Measurements from ENCODE around the gene RASGEF1C.

Gene RASGEF1C

DNA sequence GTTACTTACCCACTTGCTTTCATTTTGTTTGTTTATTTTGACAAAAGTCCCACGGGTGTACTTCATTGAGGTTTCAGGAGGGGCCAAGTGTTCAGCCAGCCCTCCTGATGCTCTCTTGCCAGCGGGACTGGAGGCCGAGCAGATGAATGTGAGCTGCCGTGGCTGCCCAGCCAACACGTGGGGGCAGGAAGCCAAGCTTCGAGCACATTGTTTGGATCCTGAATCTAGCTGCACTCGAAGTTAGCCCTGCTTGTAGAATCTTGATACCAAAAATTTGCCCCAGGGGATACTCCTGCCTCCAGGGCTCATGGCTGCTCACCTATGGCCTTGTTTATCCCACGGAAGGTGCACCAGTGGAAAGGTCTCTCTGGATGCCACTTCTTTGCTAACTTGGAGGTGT, 49.3 kb downstream of the RASGEF1C start:
- DNase-seq (ENCODE audit: low read depth, low spot score) = no peak

DNA sequence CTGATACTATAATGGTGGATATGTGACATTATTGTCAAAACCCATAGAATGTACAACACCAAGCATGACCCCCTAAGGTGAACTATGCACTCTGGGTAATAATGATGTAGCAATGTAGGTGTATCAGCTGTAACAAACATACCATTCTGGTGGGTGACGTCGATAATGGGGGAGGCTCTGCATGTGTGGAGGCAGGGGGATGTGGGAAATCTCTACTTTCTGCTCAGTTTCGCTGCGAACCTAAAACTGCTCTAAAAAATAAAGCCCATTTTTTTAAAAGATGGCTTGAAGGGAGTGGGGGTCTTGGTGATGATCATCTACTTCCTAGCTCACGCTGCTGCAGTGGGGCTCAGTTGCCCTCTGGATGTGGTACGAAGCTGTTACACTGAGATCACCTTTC, 51.1 kb downstream of the RASGEF1C start:
- no peak for DNase-seq (ENCODE audit: low read depth, low spot score)

DNA sequence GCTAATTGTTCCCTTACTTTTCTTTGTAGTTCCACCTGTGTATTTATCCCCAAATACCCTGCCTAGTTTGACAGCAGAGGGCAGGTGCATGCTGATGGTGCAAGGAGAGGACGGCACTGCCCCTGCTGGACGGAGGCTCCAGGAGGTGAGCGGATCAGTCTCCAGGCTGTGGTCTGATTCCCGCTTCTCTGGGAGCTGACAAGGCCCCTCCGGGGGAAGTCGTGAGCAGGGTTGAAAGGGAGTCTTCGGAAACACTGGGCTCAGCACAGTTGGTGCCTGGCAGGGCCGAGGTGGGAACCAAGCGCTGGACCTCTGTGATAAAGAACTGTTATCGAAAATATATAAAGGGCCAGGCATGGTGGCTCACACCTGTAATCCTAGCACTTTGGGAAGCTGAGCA, 52.9 kb downstream of the RASGEF1C start:
- DNase-seq (ENCODE audit: low read depth, low spot score) = no peak

DNA sequence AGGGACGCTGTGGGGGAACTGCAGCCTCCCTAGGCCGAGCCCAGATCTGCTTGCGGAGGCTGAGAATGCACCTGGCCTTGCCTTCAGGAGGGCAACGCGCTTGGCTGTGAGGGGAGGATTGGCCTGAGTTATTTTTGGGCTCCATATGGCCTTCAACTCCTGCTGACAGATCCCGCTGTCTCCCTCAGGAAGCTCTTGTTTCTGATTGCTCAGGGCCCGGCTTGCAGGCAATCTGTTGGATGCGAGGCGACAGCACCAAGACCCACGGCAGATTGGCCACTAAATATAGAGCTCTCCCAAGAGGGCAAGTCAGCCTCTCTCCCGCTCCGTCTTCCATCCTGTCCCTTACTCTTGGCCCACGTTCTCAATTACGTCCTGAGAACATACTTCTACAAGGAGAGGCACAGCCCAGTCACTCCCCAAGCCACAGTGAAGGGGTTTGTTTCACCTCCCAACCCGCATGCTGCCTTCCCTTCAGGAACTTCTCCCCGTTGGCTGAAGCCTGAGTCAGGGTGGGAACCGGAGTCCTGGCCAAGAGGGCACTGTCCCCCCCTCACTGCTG, 53.6 kb downstream of the RASGEF1C start:
- no peak for DNase-seq (ENCODE audit: low read depth, low spot score)

DNA sequence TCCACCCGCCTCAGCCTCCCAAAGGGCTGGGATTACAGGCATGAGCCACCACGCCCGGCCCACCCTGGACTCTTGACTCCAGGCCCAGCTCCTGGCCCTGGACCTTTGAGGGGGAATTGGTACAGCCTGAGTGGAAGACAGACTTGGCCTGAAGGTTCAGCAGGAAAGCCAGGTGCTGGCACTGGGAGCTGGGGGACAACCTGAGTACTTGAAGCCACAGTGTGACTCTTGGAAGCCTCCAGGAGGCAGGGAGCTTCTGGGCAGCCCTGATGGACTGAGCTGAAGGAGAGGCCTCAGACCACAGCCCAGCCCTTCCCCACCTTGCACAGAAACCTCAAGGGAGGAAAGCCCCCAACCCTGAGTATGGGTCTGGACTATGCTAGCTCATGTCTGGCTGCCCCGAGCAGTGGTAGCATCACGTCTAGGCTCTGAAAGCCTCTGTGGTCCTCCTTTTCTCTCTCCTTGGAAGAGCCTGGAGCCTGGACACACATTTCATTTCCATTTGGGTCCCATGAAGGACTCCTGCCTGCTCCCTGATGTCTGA, 54.1 kb downstream of the RASGEF1C start:
- no peak for DNase-seq (ENCODE audit: low read depth, low spot score)

DNA sequence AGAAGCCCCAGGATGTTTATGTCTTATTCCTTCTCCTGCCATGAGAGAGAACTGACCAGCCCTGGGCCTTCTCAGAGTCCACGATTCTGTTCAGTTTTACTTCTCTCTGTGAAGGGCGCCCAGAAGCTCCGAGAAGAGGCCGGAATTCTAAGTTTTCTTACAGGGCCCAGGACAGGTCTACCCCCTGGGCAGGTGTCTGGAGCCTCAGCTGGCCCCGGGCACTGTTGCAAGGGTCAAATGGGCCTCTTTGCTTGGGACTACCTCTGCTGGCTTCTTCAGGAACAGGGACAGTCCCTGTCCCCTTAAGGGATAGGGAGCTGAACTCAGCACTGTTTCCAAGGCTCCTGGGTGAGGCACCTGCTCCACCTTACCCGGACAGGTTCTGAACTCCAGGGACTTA, 55.0 kb downstream of the RASGEF1C start:
- no peak for DNase-seq (ENCODE audit: low read depth, low spot score)

DNA sequence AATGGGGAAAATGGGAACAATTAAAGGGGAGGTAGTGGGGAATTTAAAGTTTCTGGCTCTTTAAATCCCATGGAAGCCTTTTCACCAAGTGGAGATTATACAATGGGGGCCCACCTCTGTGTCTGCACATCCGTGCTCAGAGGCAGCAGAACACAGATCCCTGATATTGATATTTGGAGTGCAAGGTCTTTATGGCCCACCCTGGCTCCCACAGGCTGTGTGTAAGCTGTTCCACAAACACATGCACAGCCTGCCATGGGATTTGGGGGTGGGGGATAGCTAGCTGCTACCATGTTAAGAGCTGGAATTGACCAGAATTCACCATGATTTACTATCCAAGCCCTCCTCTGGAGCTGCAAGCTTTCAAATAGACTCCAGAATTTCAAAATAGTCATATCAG, 55.9 kb downstream of the RASGEF1C start:
- no peak for DNase-seq (ENCODE audit: low read depth, low spot score)

DNA sequence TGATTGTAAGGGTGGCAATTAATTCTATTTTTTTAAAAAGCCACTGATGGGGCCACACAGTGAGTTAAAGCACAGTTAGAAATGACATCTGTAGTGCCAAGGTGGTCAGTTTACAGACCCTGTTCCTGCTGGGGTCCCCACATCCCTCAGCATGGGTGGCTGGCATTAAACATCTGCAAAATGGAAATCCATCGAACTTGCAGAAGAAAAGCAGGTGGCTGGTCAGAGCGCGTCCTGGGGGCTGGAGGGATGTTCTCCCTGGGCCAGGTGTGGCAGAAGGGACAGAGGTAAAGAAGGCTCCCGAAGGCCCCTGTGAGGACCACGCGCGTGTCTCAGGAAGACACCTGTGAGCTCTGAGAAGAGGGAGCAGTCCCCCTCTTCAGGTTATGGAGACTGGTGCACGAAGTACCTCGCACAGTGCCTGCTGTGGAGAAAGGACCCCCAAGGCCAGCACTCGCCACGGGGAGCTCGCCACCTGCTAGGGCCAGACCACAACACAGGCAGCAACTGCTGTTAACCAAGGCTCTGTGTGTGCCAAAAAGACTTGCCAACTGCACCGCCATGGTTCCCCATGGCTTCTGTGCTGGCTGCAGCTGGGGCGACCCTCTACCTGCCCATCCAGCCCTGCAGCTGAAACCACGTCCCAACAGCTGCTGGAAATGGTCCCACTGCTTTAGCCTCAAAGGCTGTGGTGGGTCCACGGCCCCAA, 65.2 kb downstream of the RASGEF1C start:
- no peak for DNase-seq (ENCODE audit: low read depth, low spot score)

DNA sequence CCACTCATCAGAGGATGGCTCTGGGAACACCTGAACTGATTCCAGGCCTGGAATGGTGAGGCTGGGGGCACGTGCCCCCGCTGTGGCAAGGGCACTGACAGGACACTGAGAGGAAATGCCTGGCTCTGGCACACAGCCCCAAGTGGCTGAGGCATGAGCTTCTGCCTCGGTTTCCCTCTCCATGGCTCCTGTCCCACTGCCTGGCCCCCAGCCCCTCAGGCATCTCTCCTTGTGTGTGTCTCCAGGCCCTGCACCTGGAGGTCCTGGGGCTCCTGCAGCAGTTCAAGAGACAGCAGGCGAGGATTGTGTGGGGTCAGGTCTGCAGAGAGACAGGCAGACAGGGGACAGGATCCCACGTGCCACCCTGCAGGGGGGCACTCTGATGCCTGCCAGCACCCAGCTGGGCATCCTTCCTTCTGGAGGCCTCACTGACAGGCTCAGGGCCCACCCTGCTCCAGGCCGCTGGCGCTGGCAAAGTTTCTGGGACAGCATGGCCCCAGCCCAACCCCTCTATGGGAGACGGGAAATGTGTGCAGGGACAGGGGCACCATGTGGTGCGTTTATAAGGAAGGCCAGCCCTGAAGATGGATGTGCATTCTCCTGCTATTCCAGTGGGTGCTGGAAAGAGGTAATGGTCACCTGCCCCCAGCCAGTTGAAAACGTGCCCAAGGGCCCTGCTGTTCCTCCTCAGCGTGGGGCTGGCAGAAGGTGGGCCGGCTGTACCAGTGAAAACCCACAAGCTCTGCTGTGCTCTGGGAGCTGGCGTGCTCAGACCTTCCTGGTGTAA, 66.0 kb downstream of the RASGEF1C start:
- no peak for DNase-seq (ENCODE audit: low read depth, low spot score)

DNA sequence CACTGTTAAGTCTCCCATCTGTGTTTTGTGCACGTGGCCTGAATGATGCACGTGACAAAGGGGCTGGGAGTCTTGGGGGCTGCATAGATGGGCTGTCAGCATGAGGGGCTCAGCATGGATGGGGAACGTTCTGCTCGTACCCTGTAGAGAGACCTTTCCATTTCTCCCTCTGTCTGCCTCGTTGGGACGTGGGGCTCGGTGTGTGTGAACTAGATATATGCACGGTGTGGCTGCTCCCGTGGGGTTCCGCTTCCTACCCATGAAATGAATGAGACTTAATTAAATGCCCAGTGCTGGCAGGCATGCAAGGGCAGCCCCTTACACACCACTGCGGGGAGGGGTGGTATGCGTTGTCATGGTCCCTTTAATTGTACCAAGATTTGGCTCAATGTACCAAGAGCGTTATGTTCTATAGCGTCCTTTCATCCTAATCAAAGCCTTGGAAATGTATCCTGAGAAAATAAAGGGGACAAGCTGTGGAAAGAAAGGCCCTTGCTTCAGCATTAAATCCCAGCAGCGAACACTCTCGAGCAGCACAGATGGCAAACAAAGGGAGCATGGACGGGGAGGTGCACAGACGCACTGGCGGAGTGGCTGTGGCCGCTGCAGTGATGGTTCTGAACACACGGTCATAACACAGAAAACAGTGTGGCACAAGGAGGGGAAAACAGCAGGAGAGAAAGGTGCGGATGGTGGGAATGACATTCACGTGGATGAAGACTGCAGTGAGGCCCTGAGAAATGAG, 66.8 kb downstream of the RASGEF1C start:
- no peak for DNase-seq (ENCODE audit: low read depth, low spot score)

DNA sequence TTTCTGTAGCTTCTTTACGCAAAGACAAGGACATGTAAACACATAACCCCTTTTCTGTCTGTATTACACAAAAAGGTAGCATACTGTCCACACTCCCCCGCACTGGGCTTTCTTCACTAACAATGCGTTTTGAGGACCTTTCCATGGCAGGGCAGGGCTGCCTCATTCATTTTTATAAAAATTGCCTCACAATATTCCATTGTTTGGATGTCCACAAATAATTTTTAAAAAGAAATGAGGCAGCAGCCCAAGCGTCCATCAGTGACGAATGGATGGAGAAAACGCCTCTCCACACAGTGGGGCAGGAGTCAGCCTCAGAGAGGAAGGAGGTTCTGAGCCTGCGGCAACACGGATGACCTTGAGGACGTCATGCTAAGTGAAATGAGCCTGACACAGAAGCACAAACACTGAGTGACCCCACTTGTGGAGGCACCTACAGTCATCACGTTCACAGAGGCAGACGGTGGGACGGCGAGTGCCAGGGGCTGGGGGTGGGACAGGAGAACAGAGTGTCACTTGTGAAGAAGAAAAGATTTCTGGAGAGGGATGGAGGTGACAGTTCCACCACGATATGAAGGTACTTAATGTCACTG, 67.8 kb downstream of the RASGEF1C start:
- no peak for DNase-seq (ENCODE audit: low read depth, low spot score)

DNA sequence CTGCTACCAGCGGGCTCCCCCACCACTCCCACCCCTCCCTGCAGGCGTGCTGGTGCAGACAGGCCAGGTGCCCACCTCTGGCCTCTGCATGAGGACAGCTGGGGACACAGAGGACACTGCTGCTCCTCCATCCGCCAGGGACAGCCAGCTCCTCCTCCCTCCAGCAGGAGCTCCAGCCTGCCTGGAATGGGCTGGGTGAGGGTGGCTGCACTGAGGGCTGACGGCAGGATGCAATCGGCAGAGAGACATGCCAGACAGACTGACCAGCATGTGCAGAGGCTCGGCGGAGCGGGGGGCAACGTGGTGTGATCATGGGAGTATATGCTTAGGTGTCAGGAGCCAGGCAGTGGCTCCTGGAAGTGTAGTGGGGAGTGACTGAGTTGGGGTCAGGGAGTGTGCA, 68.4 kb downstream of the RASGEF1C start:
- DNase-seq (ENCODE audit: low read depth, low spot score) = no peak

DNA sequence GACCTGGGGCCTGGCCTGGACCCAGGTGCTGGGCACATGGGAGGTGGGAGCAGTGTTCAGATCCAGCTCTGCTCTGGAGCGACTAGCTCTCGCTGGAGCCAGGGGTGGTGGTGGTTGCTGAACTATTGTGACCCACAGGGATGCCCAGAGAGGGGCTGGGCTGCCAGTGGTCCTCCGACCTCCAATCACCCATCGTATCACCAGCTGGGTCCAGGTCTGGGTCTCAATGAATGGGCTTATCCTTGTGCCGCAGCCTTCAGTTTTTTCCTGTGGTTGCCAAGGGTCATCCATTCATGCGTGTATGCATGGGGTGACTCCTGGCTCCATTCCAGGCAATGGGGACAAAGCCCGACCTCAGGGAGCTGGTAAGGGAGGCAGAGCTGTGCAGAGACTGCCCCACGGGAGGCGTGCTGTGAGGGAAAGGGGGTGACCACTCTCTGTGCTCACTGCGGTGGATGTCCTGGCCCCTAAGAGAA, 68.9 kb downstream of the RASGEF1C start:
- no peak for DNase-seq (ENCODE audit: low read depth, low spot score)

DNA sequence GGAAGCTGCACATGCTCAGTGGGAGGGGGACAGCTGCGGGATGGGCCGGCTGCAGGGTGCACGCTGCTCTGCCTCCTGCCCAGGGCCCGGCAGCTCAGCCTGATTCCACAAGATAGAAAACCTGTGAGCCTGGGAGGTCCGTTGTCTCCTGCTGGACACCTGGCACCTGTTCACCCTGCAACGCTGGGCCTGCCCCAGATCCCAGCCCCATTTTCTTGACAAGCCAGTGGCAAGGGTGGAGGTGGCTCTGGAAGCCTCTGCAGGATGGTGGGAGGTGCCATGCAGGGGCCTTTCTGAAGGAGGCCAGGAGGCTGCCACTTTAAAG, 69.3 kb downstream of the RASGEF1C start:
- DNase-seq (ENCODE audit: low read depth, low spot score) = no peak

DNA sequence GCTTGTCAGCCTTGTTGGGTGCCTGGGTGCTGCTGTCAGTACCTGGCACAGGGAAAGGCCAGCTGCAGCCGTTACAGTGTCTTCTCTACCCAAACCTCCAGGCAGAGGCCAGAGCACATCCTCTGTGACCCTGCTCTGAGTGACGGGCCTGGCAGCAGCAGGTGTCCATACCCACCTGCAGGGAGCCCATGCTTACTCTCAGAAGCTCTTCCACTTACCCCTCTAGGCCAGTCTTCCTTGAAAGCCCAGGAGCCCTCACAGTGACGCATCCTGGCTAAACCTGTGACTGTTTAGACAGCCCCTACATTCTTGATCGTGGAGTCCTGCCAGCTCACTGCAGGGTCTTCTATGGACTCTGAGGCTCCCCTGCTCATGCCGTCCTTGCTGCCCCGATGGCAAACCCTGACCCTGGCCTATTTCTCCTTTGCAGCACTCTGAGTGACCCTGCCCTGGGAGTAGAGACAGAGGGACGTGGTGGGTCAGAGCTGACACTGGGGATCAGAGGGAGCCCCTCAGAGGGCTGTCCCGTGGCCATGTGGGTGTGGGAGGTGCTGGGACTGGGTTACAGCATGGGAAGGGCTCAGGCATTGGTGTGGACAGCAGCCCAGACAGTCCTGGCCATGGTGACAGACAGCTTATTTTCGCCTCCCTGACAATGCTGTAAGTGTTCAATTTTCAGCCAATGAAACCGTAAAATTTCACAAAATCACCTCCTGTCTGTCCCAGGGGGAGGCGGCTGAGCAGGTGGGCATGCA, 69.9 kb downstream of the RASGEF1C start:
- no peak for DNase-seq (ENCODE audit: low read depth, low spot score)

DNA sequence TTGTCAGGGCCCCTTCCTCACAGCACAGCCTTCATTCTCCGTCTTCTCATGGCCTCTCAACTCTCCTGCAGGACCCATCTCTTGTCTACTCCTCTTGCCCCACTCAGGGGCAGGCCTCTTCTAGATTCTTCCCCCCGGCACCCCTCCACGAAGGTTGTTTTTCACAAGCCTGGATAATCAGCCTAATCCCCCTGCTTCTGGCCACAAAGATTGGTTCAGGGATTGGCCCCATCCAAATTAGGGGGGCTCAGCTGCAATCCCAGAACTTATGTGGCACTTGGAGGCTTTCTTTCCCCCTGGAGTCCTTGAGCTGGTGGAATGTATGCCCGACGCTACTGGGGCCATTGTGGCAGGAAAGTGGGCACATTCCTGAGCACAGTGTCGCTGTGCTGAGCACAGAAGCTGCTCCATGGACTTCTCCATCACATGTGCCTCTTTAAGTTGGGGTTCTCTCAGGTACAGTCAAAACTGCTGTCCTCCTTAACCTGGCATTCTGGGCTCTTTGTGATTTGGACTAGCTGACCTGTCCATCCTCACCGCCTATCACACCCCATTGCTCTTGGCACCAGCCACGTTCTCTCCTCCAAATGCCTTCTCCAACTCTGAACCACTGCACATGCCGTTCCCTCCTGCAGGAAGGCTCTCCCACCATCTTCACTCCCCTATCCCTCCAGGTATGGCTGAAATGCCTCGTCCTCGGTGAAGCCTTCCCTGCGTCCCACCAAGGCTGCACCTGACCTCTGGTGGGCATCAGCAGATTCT, 70.6 kb downstream of the RASGEF1C start:
- no peak for DNase-seq (ENCODE audit: low read depth, low spot score)

DNA sequence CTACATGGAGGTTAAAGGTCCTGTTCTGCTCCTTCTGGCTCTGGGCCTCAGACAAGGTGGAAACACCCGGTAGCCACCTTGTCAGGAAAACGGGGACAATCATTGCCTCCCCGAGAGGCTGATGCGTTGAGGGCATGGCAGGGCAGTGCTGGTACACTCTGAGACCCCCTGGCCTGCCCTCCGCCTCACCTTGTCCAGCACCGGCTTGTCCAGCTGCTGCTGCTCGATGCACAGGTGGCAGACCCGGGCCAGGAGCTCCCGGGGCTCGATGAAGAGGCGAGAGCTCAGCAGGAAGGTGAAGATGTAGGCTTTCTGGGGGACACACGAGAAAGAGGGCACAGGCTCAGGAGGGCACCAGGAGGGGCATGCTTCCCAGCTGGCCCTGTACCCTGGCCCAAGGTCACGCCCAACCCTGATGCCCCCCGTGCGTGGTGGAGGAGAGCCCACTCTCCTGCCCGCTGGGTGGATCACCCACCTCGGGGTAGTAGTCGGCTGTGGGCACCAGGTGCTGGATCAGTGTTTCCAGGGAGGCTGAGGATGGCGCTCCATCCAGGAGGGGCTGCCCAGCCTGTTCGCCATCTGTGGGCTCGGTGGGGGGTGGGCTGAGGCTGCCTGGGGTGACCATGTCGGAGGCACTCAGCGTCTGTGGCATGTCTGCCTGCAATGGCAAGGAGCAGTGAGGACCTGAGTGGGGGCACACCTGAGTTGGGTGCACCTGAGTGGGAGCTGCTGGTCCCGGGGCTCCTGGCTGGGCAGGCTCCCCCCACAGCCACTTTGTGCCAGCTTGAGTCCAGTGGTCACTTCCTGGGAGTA, 71.4 kb downstream of the RASGEF1C start:
- DNase-seq (ENCODE audit: low read depth, low spot score) = no peak

DNA sequence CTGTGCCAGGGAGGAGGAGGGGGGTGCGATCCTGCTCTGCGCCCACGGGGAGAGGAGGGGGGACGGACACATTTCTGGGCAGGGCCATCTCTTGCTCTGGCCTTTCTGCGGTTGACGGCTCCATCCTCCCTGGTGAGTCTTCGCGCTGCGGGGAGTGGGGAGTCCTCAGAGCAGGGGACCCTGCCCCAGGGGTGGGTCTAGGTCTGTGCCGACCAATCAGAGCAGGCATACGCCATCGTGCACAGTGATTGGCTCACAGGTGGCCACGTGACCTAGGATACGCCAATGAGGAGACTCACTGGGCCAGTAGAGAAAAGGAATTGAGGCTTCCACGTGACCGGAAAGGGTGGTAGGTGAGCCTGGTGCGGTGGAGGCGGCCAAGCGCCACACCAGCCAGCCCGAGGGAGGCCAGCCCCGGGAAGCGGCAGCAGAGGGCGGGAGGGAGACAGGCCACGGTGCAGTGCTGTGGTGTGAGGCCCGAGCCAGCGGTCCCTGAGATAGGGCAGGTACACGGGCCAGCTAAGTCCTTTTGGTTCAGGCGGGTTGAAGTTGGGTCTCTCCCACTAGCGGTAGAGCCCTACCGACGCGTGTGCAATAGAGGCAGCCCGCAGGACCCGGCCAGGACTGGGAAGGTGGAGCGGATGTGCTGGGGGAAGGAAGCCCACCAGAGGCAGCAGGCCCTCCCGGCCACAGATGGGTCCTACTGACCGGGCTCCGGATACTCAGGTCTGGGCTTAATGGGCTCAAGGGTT, 72.2 kb downstream of the RASGEF1C start:
- DNase-seq (ENCODE audit: low read depth, low spot score) = no peak
